H1 (cell line): ENCODE data around the gene KLRF1. TPM values are rescaled to one million over a fixed set of nuclear protein-coding genes. Genes with fewer than 3 reads are reported as not detected.
A peak's percentile ranks its signal among the peaks of the same experiment; 100 is the strongest.

Source experiments
- CTCF ChIA-PET: fragments of 300-600 bp; sonication (Branson Sonifier 250); formaldehyde crosslinking; loops from one replicate; lab custom pipeline; 2021; ENCODE audit not compliant: partially characterized antibody; lab: Charles Lee
- POLR2A ChIA-PET: fragments of 300-600 bp; sonication (Branson Sonifier 250); formaldehyde crosslinking; loops from one replicate; lab custom pipeline; 2021; ENCODE audit warnings: inconsistent platforms; ENCODE audit not compliant: partially characterized antibody; lab: Charles Lee
- DNase-seq, 2 experiments: peaks; one replicate each; pipeline versions ENCODE4 v3.0.0 to v3.0.0-alpha.2; 2010 to 2022; ENCODE audit warnings: low spot score in 2 of 2, low read depth in 1 of 2, mixed read lengths in 1 of 2
- FAIRE-seq: peaks from 2 replicates; lab custom pipeline; 2011; peaks lifted over from hg19 to GRCh38; lab: Jason Lieb, UNC
- H2AFZ ChIP-seq: 2 replicates; pipeline ENCODE4 v1.8.1; 2012; ENCODE audit warnings: low read length, inconsistent platforms
- H2AK5ac ChIP-seq: 2 replicates; pipeline ENCODE4 v1.6.1; 2013; ENCODE audit warnings: low read depth, low read length
- H2BK120ac ChIP-seq: replicated peaks from 2 replicates; pipeline ENCODE3; 2013; ENCODE audit warnings: low read depth, low read length, inconsistent platforms
- H2BK12ac ChIP-seq: 2 replicates; pipeline ENCODE4 v1.6.1; 2013; ENCODE audit warnings: low read depth, low read length
- H2BK15ac ChIP-seq: 2 replicates; pipeline ENCODE4 v1.6.1; 2013; ENCODE audit warnings: low read length
- H2BK20ac ChIP-seq: 2 replicates; pipeline ENCODE4 v1.6.1; 2013; ENCODE audit warnings: low read length
- H2BK5ac ChIP-seq: 2 replicates; pipeline ENCODE4 v1.6.1; 2013; ENCODE audit warnings: low read depth, low read length
- H3K14ac ChIP-seq: 2 replicates; pipeline ENCODE4 v1.6.1; 2013; ENCODE audit warnings: inconsistent platforms; ENCODE audit not compliant: insufficient read length
- H3K18ac ChIP-seq: 2 replicates; pipeline ENCODE4 v1.6.1; 2013; ENCODE audit warnings: low read length; ENCODE audit errors: extremely low read depth
- H3K23ac ChIP-seq: 2 replicates; pipeline ENCODE4 v1.6.1; 2013; ENCODE audit warnings: inconsistent platforms; ENCODE audit not compliant: insufficient read length
- H3K23me2 ChIP-seq: 2 replicates; pipeline ENCODE4 v1.6.1; 2013; ENCODE audit warnings: low read depth, low read length
- H3K27ac ChIP-seq: 2 replicates; pipeline ENCODE4 v1.6.1; 2011; ENCODE audit warnings: low read depth, low read length, inconsistent platforms
- H3K27me3 ChIP-seq, 4 experiments: replicated peaks in 1 of 4; 1 replicate in 1 of 4; 2 replicates in 3 of 4; pipeline versions ENCODE4 v1.6.1 to v1.8.1; 2011 to 2013; ENCODE audit warnings: low read length in 3 of 4, mild to moderate bottlenecking in 3 of 4, inconsistent platforms in 2 of 4, mixed read lengths in 2 of 4, moderate library complexity in 1 of 4; ENCODE audit not compliant: control insufficient read depth in 3 of 4, insufficient read depth in 3 of 4; ENCODE audit errors: extremely low read depth in 1 of 4
- H3K36me3 ChIP-seq, 4 experiments: 2 replicates each; pipeline versions ENCODE4 v1.6.1 to v1.8.1; 2011 to 2013; ENCODE audit warnings: mild to moderate bottlenecking in 4 of 4, low read length in 3 of 4, moderate library complexity in 2 of 4, control low read depth in 1 of 4, inconsistent platforms in 1 of 4; ENCODE audit not compliant: insufficient read depth in 4 of 4, control insufficient read depth in 2 of 4
- H3K4ac ChIP-seq: replicated peaks from 2 replicates; pipeline ENCODE3; 2013; ENCODE audit warnings: low read length, low read depth, mixed read lengths, inconsistent platforms; ENCODE audit not compliant: insufficient read length
- H3K4me1 ChIP-seq, 4 experiments: replicated peaks in 1 of 4; 1 replicate in 1 of 4; 2 replicates in 3 of 4; pipeline versions ENCODE4 v1.6.1 to v1.8.1; 2011 to 2013; ENCODE audit warnings: low read length in 3 of 4, inconsistent platforms in 2 of 4, mixed read lengths in 1 of 4; ENCODE audit not compliant: insufficient read depth in 4 of 4, control insufficient read depth in 3 of 4
- H3K4me2 ChIP-seq, 2 experiments: 2 replicates each; pipeline versions ENCODE4 v1.6.1 to v1.8.1; 2011 to 2013; ENCODE audit warnings: low read depth in 2 of 2, low read length in 2 of 2, control low read depth in 1 of 2, inconsistent platforms in 1 of 2, mild to moderate bottlenecking in 1 of 2; ENCODE audit not compliant: insufficient read depth in 1 of 2
- H3K4me3 ChIP-seq, 4 experiments: fragments of 200-600, 300-600 bp in 1 of 4; sonication (generic), shearing (Covaris generic), sonication (Bioruptor Twin) in 1 of 4; 2 replicates each; pipeline versions ENCODE4 v1.5.1 to v1.8.1; 2011 to 2016; ENCODE audit warnings: low read length in 4 of 4, low read depth in 3 of 4, control low read depth in 2 of 4, inconsistent platforms in 2 of 4, mild to moderate bottlenecking in 2 of 4, mixed read lengths in 1 of 4, moderate library complexity in 1 of 4; ENCODE audit not compliant: insufficient read depth in 2 of 4; ENCODE audit errors: extremely low read depth in 1 of 4
- H3K56ac ChIP-seq: replicated peaks from 2 replicates; pipeline ENCODE3; 2013; ENCODE audit warnings: low read depth, mild to moderate bottlenecking, mixed read lengths, low read length, inconsistent platforms; ENCODE audit not compliant: insufficient read length
- H3K79me1 ChIP-seq: 2 replicates; pipeline ENCODE4 v1.6.1; 2013; ENCODE audit warnings: low read depth, low read length, control low read depth
- H3K79me2 ChIP-seq, 2 experiments: 2 replicates each; pipeline versions ENCODE4 v1.6.1 to v1.8.1; 2012 to 2013; ENCODE audit warnings: low read length in 2 of 2, mild to moderate bottlenecking in 2 of 2, inconsistent platforms in 1 of 2; ENCODE audit not compliant: insufficient read depth in 2 of 2, control insufficient read depth in 1 of 2
- H3K9ac ChIP-seq, 4 experiments: replicated peaks in 1 of 4; 1 replicate in 1 of 4; 2 replicates in 3 of 4; pipeline versions ENCODE4 v1.6.1 to v1.8.1; 2011 to 2013; ENCODE audit warnings: low read depth in 3 of 4, low read length in 3 of 4, control low read depth in 2 of 4, mild to moderate bottlenecking in 2 of 4, moderate library complexity in 2 of 4, inconsistent platforms in 1 of 4; ENCODE audit errors: extremely low read depth in 1 of 4
- H3K9me3 ChIP-seq, 2 experiments: 2 replicates each; pipeline versions ENCODE4 v1.6.1 to v1.8.1; 2012 to 2013; ENCODE audit warnings: mild to moderate bottlenecking in 2 of 2, moderate library complexity in 2 of 2, control low read depth in 1 of 2, inconsistent platforms in 1 of 2, low read depth in 1 of 2, low read length in 1 of 2, mixed read lengths in 1 of 2; ENCODE audit not compliant: insufficient read depth in 2 of 2
- H4K20me1 ChIP-seq, 2 experiments: replicated peaks in 1 of 2; 2 replicates each; pipeline versions ENCODE3 to v1.8.1; 2011 to 2013; ENCODE audit warnings: inconsistent platforms in 2 of 2, low read length in 2 of 2, mild to moderate bottlenecking in 1 of 2; ENCODE audit not compliant: insufficient read depth in 2 of 2, control insufficient read depth in 1 of 2
- H4K5ac ChIP-seq: 2 replicates; pipeline ENCODE4 v1.6.1; 2013; ENCODE audit warnings: low read length, low read depth, mixed read lengths, inconsistent platforms; ENCODE audit not compliant: insufficient read length
- H4K8ac ChIP-seq: 2 replicates; pipeline ENCODE4 v1.8.0; 2013; ENCODE audit warnings: mild to moderate bottlenecking, moderate library complexity, low read length, inconsistent platforms; ENCODE audit not compliant: insufficient read depth; ENCODE audit errors: extremely low read depth
- H4K91ac ChIP-seq: replicated peaks from 2 replicates; pipeline ENCODE3; 2013; ENCODE audit warnings: low read length, mixed read lengths, inconsistent platforms; ENCODE audit not compliant: insufficient read length
- CEBPB ChIP-seq: IDR thresholded peaks from 2 replicates; pipeline ENCODE4 v1.6.1; 2012; ENCODE audit warnings: low read depth, low read length
- GABPA ChIP-seq: IDR thresholded peaks from 2 replicates; pipeline ENCODE4 v1.6.1; 2011; ENCODE audit warnings: mild to moderate bottlenecking, low read length, moderate library complexity, borderline replicate concordance; ENCODE audit not compliant: insufficient read depth
- KDM4A ChIP-seq: IDR thresholded peaks from one replicate; pipeline ENCODE4 v1.7.1; 2012; ENCODE audit warnings: low read depth, mild to moderate bottlenecking, moderate library complexity, low read length, inconsistent platforms; ENCODE audit not compliant: severe bottlenecking
- MAFK ChIP-seq: IDR thresholded peaks from 2 replicates; pipeline ENCODE4 v1.6.1; 2012; ENCODE audit warnings: low read depth, mild to moderate bottlenecking, improper control_type of control experiment, low read length
- NANOG ChIP-seq: IDR thresholded peaks from 2 replicates; pipeline ENCODE4 v1.6.1; 2011; ENCODE audit warnings: low read length, low read depth, mild to moderate bottlenecking, inconsistent platforms; ENCODE audit not compliant: insufficient read depth, poor library complexity, severe bottlenecking
- NRF1 ChIP-seq: IDR thresholded peaks from 2 replicates; pipeline ENCODE4 v1.6.1; 2011; ENCODE audit warnings: mild to moderate bottlenecking, low read depth, low read length, improper control_type of control experiment
- PHF8 ChIP-seq: fragments of 200-600 bp; sonication (generic); conservative IDR thresholded peaks from 2 replicates; pipeline ENCODE4 v1.7.1; 2012; ENCODE audit warnings: low read depth, mild to moderate bottlenecking, inconsistent platforms, low read length, moderate library complexity
- POU5F1 ChIP-seq: IDR thresholded peaks from 2 replicates; pipeline ENCODE4 v1.6.1; 2011; ENCODE audit warnings: low read depth, mild to moderate bottlenecking, low read length, moderate library complexity
- RXRA ChIP-seq: IDR thresholded peaks from 2 replicates; pipeline ENCODE4 v1.6.1; 2011; ENCODE audit warnings: low read depth, mild to moderate bottlenecking, low read length, moderate library complexity; ENCODE audit not compliant: insufficient read depth
- ZNF274 ChIP-seq: IDR thresholded peaks from 2 replicates; pipeline ENCODE4 v1.7.0; 2012; ENCODE audit warnings: low read length, borderline replicate concordance; ENCODE audit errors: extremely low read depth
- WGBS, 2 experiments: shearing (Covaris generic) in 1 of 2; methylation state at CpG; one replicate each; pipeline versions ENCODE4 v1.1.6 to v1.1.7; 2013 to 2015; ENCODE audit warnings: low lambda C conversion rate in 2 of 2, mixed read lengths in 2 of 2, inconsistent platforms in 1 of 2, low coverage in 1 of 2, missing lambda C conversion rate in 1 of 2; ENCODE audit not compliant: insufficient replicate concordance in 2 of 2, insufficient coverage in 1 of 2, insufficient read length in 1 of 2; ENCODE audit errors: extremely low coverage in 1 of 2, missing lambda C conversion rate in 1 of 2; 5-methylcytosine and 5-hydroxymethylcytosine counted together
- polyA plus RNA-seq, 7 experiments: library from polyadenylated mRNA; depleted of rRNA in 3 of 7; stranded (reverse) in 5 of 7; unstranded in 2 of 7; fragments of >200 nt in 5 of 7; fragments of 200-250 nt in 2 of 7; gene quantifications; 1 replicate in 5 of 7; 2 replicates in 1 of 7; 4 replicates in 1 of 7; pipeline versions ENCODE4 v1.2.1 to v1.2.3, GENCODE V29; 2011 to 2013; ENCODE audit warnings: missing spikeins in 2 of 7, mixed read lengths in 2 of 7
- total RNA-seq: library from RNA; stranded (reverse); fragmentation: NEBNext Ultra II Directional; extraction: Animal tissue kit (Norgen Biotek cat#: 25700); gene quantifications from 2 replicates; pipeline ENCODE4 v1.2.1, GENCODE V29; 2021
- TF ChIP-seq, protein P1 (sequence below): IDR thresholded peaks from 2 replicates; pipeline ENCODE4 v1.6.1; 2012; ENCODE audit warnings: inconsistent platforms

The KLRF1 gene
- total and polyA plus RNA-seq, 2 of the 8 experiments (the other 6 are each of a cell fraction or from before 2014, with no cell fraction given), result not detected

DNA sequence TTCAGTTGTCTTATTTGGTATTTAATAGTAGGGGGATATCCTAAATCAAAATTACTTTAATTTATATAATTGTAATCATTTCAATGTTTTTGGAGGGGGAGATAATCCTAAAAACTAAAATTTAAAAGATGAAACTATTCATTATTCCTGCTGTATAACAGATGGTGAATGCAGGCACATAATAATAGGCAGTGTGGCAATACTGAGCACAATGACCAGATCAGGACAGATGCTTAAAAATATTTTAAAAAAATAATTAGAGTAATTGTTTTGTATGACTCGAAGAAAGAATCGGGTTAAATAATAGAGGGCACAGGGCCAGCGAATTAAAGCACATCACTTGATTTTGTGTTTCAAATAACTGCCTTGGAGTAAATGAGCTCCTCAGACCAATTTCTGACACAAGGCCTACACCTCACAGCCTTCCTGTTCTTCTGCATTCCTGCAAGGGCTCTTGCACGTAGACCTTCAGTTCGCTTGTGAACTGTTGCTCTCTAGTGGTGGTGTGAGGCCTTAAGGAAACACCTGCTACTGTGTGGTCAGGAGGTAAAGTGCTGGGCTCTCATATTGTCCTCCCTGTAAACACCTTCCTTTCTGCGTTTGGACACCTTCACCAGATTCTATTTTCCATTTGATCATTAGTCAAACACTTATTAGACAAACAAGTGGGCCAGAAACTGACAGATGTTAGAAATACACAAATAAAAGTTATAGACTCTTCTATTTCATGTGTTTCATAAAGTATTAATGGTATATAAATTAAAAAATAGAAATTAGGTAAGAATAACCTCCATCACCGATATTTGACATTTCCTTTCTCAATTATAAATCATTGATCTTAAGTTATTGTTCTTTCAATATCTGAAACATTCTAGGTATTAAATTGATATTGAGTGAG lies 29.3 kb upstream of the KLRF1 start:
- no peaks in the 10 kb centered on the region for H4K20me1 ChIP-seq
- no peak overlapping the region for H3K4me3 ChIP-seq
- H4K5ac ChIP-seq, result no peak overlapping the region
- no peak overlapping the region for H3K18ac ChIP-seq
- peak; percentile 99 for FAIRE-seq
- H2BK15ac ChIP-seq, result no peak overlapping the region
- no peak overlapping the region for H3K27ac ChIP-seq
- CTCF ChIA-PET, result interaction anchor here (0.5 to 10.7 kb wide), 24 partner anchors 9 to 466 kb away, joined by 3 to 278 read pairs (median 4); partner anchors contain the start of gene CD69
- H2BK120ac ChIP-seq, result no peak overlapping the region
- no peak overlapping the region for H3K4me2 ChIP-seq
- no peaks in the 10 kb centered on the region for H3K9me3 ChIP-seq
- no peak overlapping the region for H2AFZ ChIP-seq
- POLR2A ChIA-PET, result interaction anchor here (0.6 to 1.1 kb wide), 3 partner anchors 83 to 151 kb away, joined by 3 to 4 read pairs (median 4); no protein-coding TSS in a partner anchor
- no peak overlapping the region for H2BK12ac ChIP-seq
- no peak overlapping the region for H3K4ac ChIP-seq
- no peak overlapping the region for H3K14ac ChIP-seq
- H3K27me3 ChIP-seq, result no peaks in the 10 kb centered on the region
- no peaks in the 10 kb centered on the region for H3K36me3 ChIP-seq
- H3K79me2 ChIP-seq, result no peaks in the 10 kb centered on the region
- H3K9ac ChIP-seq, result no peak overlapping the region
- no peak overlapping the region for H2AK5ac ChIP-seq
- no peak overlapping the region for H4K91ac ChIP-seq
- no peaks in the 10 kb centered on the region for H3K79me1 ChIP-seq
- H3K4me1 ChIP-seq, result no peaks in the 10 kb centered on the region; a peak in 1 of 7 replicates
- no peak overlapping the region for H3K23ac ChIP-seq
- H2BK20ac ChIP-seq, result no peak overlapping the region
- H4K8ac ChIP-seq, result no peak overlapping the region
- 40 to 100% methylated on average over 2 to 7 of the region's 7 CpGs for WGBS, 2 experiments
- H2BK5ac ChIP-seq, result no peak overlapping the region
- peak in 1 of 2 experiments; percentile 43 for DNase-seq
- H3K56ac ChIP-seq, result no peak overlapping the region
- H3K23me2 ChIP-seq, result no peaks in the 10 kb centered on the region
- TF ChIP-seq CEBPB (no peak), NRF1 (no peak), NANOG (no peak), KDM4A (no peak), RXRA (no peak), POU5F1 (no peak), ZNF274 (no peak), PHF8 (no peak), GABPA (no peak), MAFK (no peak)
- TF ChIP-seq, protein P1, sequence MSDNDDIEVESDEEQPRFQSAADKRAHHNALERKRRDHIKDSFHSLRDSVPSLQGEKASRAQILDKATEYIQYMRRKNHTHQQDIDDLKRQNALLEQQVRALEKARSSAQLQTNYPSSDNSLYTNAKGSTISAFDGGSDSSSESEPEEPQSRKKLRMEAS, result 0 out of 2 replicates have a peak, but pooled peaks have one; percentile 10
